Activated CD4-positive, alpha-beta T cell treated with anti-CD3 and anti-CD28 coated beads for 24 hours (primary cell): ENCODE data around the gene GGA3.
A peak's percentile ranks its signal among the peaks of the same experiment; 100 is the strongest.
"Not testable (repeated sequence)": the region's sequence is repeated elsewhere in the genome, so short reads cannot be mapped to it uniquely, and the experiment has no call there.

Source experiments
- DNase-seq, 2 donors: peaks; one replicate each; pipeline ENCODE4 v3.0.0-alpha.2; 2020; ENCODE audit warnings: low read depth in 2 of 2

The GGA3 gene

GRCh38 chr17:75261336-75262111, at the start of gene GGA3, which contains the start of gene MRPS7:
GGA3 (minus strand) TSS chr17:75261606; CDS start chr17:75261587, 19 bp downstream.
MRPS7 (plus strand) TSS chr17:75261879; CDS start chr17:75261901, 22 bp downstream.
- DNase-seq, result peak; percentile 88 to 94

- DNase-seq, result no peak
Observed at GRCh38 chr17:75308732-75309629, 47.6 kb upstream of the GGA3 start.

GRCh38 chr17:75307957-75308731, 46.7 kb upstream of the GGA3 start:
- no peak for DNase-seq

- no peak for DNase-seq
Observed at GRCh38 chr17:75301502-75302206, 40.2 kb upstream of the GGA3 start.

- no peak for DNase-seq
Observed at GRCh38 chr17:75301049-75301448, 39.6 kb upstream of the GGA3 start.

GRCh38 chr17:75300280-75300679, 38.9 kb upstream of the GGA3 start:
- DNase-seq, result no peak

- DNase-seq, result peak in 1 of 2 donors; percentile 13
Observed at GRCh38 chr17:75295201-75296158, 34.1 kb upstream of the GGA3 start.

- DNase-seq, result not testable (repeated sequence)
Observed at GRCh38 chr17:75292810-75293448, 31.5 kb upstream of the GGA3 start.

- peak; percentile 40 for DNase-seq
Observed at GRCh38 chr17:75289832-75290337, 28.5 kb upstream of the GGA3 start.

- DNase-seq, result peak; percentile 89 to 94
Observed at GRCh38 chr17:75289115-75289831, 27.9 kb upstream of the GGA3 start, which contains the start of gene SLC25A19. SLC25A19 (minus strand) TSS chr17:75289433; CDS start chr17:75286764, 2,669 bp downstream.

GRCh38 chr17:75288770-75289114, 27.3 kb upstream of the GGA3 start:
- peak in 1 of 2 donors; percentile 42 for DNase-seq

- no peak for DNase-seq
Observed at GRCh38 chr17:75288359-75288758, 27.0 kb upstream of the GGA3 start.

- DNase-seq, result no peak
Observed at GRCh38 chr17:75287221-75287620, 25.8 kb upstream of the GGA3 start.

- no peak for DNase-seq
Observed at GRCh38 chr17:75285123-75285522, 23.7 kb upstream of the GGA3 start.

GRCh38 chr17:75280189-75280588, 18.8 kb upstream of the GGA3 start:
- DNase-seq, result not testable (repeated sequence)

GRCh38 chr17:75277664-75278071, 16.3 kb upstream of the GGA3 start:
- DNase-seq, result no peak

GRCh38 chr17:75273977-75274708, 12.7 kb upstream of the GGA3 start:
- no peak for DNase-seq

GRCh38 chr17:75272848-75273184, 11.4 kb upstream of the GGA3 start:
- DNase-seq, result no peak
